ENCODE data around the gene BBC3. TPM values are rescaled to one million over a fixed set of nuclear protein-coding genes. Genes with fewer than 3 reads are reported as not detected.

Gene BBC3
- total RNA-seq, 2 donors from 2014 or later = 18.7 to 41.9 TPM

Other genes starting within 250 kb of the BBC3 start
- gene NPAS1, start 211.4 kb downstream of the BBC3 start, total RNA-seq = under 1 TPM; 0.42 to 0.73 TPM
- 10 to 100 TPM; 18.6 to 56.3 TPM for gene TMEM160, start 182.6 kb downstream of the BBC3 start, total RNA-seq
- 100 to 1,000 TPM; 117 to 166 TPM for gene ZC3H4, start 117.4 kb downstream of the BBC3 start, total RNA-seq
- 100 to 1,000 TPM; 151 to 184 TPM for gene SAE1, start 100.4 kb downstream of the BBC3 start, total RNA-seq
- 10 to 100 TPM; 38.9 to 44.6 TPM for gene CCDC9, start 25.3 kb upstream of the BBC3 start, total RNA-seq
- 10 to 100 TPM; 12.9 to 21.6 TPM for gene INAFM1, start 43.7 kb upstream of the BBC3 start, total RNA-seq
- gene C5AR1, start 78.7 kb upstream of the BBC3 start, total RNA-seq = 1 to 10 TPM in 1 of 2 donors, under 1 TPM in 1; 0.85 to 2.4 TPM
- gene C5AR2, start 101.0 kb upstream of the BBC3 start, total RNA-seq = under 1 TPM; 0.13 to 0.19 TPM
- 10 to 100 TPM; 16.2 to 19.4 TPM for gene DHX34, start 118.1 kb upstream of the BBC3 start, total RNA-seq
- gene MEIS3, start 188.3 kb upstream of the BBC3 start, total RNA-seq = under 1 TPM in 1 of 2 donors, not detected in 1; 0.39 TPM
- under 1 TPM; 0.06 to 0.50 TPM for gene SLC8A2, start 240.7 kb upstream of the BBC3 start, total RNA-seq

Measured in activated T-helper 17 cell treated with anti-CD3 and anti-CD28 coated beads, Interleukin-2, amount 50 U/mL, for 72 hours (primary cell).